CD14-positive monocyte (primary cell): ENCODE data around the gene ZNF335. TPM values are rescaled to one million over a fixed set of nuclear protein-coding genes. Genes with fewer than 3 reads are reported as not detected.

Source experiments
- DNase-seq, 3 donors: peaks; one replicate each; pipeline ENCODE4 v3.0.0-alpha.2; 2011 to 2022
- H2AFZ ChIP-seq: 2 replicates; pipeline ENCODE4 v1.6.0; 2012; ENCODE audit warnings: mild to moderate bottlenecking, low read depth, low read length, inconsistent platforms; ENCODE audit not compliant: insufficient read depth, poor library complexity, severe bottlenecking
- H3K27ac ChIP-seq, 2 donors: 1 replicate in 1 of 2; 2 replicates in 1 of 2; pipeline ENCODE4 v1.5.1; 2012 to 2013; ENCODE audit warnings: low read length in 2 of 2, control low read depth in 1 of 2, inconsistent platforms in 1 of 2, low read depth in 1 of 2, mild to moderate bottlenecking in 1 of 2
- H3K27me3 ChIP-seq, 2 donors: one replicate each; pipeline versions ENCODE4 v1.6.0 to v1.6.1; 2011 to 2013; ENCODE audit warnings: low read length in 2 of 2; ENCODE audit not compliant: control insufficient read depth in 2 of 2, insufficient read depth in 2 of 2
- H3K36me3 ChIP-seq, 2 donors: replicated peaks in 1 of 2; 1 replicate in 1 of 2; 2 replicates in 1 of 2; pipeline versions ENCODE4 v1.5.1 to v1.6.1; 2012 to 2013; ENCODE audit warnings: low read length in 2 of 2, control low read depth in 1 of 2, inconsistent platforms in 1 of 2, mild to moderate bottlenecking in 1 of 2; ENCODE audit not compliant: insufficient read depth in 2 of 2, control insufficient read depth in 1 of 2
- H3K4me1 ChIP-seq, 2 donors: 1 replicate in 1 of 2; 2 replicates in 1 of 2; pipeline versions ENCODE4 v1.5.1 to v1.6.1; 2012 to 2013; ENCODE audit warnings: low read length in 2 of 2, control low read depth in 1 of 2, inconsistent platforms in 1 of 2, mild to moderate bottlenecking in 1 of 2, moderate library complexity in 1 of 2; ENCODE audit not compliant: insufficient read depth in 2 of 2, control insufficient read depth in 1 of 2
- H3K4me2 ChIP-seq: replicated peaks from 2 replicates; pipeline ENCODE3; 2012; ENCODE audit warnings: low read length, moderate library complexity, mild to moderate bottlenecking; ENCODE audit not compliant: poor library complexity, severe bottlenecking; ENCODE audit errors: extremely low read depth
- H3K4me3 ChIP-seq, 3 experiments: fragments of 200-600 bp in 1 of 3; sonication (generic) in 1 of 3; replicated peaks in 1 of 3; 1 replicate in 2 of 3; 2 replicates in 1 of 3; pipeline ENCODE4 v1.5.1; 2011 to 2013; ENCODE audit warnings: low read length in 3 of 3, mild to moderate bottlenecking in 3 of 3, control low read depth in 2 of 3, low read depth in 2 of 3, inconsistent platforms in 1 of 3, moderate library complexity in 1 of 3
- H3K79me2 ChIP-seq: 2 replicates; pipeline ENCODE4 v1.6.0; 2012; ENCODE audit warnings: mild to moderate bottlenecking, control low read depth, inconsistent platforms, low read length, moderate library complexity; ENCODE audit not compliant: insufficient read depth
- H3K9ac ChIP-seq: 2 replicates; pipeline ENCODE4 v1.6.0; 2017; ENCODE audit warnings: low read length, mild to moderate bottlenecking; ENCODE audit not compliant: insufficient read depth, poor library complexity, severe bottlenecking
- H3K9me3 ChIP-seq, 2 donors: replicated peaks in 1 of 2; 1 replicate in 1 of 2; 2 replicates in 1 of 2; pipeline versions ENCODE4 v1.5.1 to v1.6.1; 2012 to 2013; ENCODE audit warnings: low read length in 2 of 2, control low read depth in 1 of 2; ENCODE audit not compliant: control insufficient read depth in 1 of 2, insufficient read depth in 1 of 2
- H4K20me1 ChIP-seq: 2 replicates; pipeline ENCODE4 v1.6.0; 2012; ENCODE audit warnings: mild to moderate bottlenecking, low read length, control low read depth, moderate library complexity; ENCODE audit not compliant: insufficient read depth
- H3K27ac Mint-ChIP-seq, 7 donors: one replicate each; pipeline ENCODE4 v1.8.0; 2020; ENCODE audit warnings: mild to moderate bottlenecking in 7 of 7, mixed read lengths in 7 of 7, moderate library complexity in 6 of 7, inconsistent platforms in 2 of 7
- H3K27me3 Mint-ChIP-seq, 3 donors: one replicate each; pipeline ENCODE4 v1.8.0; 2021 to 2022; ENCODE audit warnings: low read depth in 3 of 3, mild to moderate bottlenecking in 3 of 3, mixed read lengths in 3 of 3, moderate library complexity in 3 of 3, inconsistent platforms in 1 of 3
- H3K36me3 Mint-ChIP-seq, 2 donors: one replicate each; pipeline ENCODE4 v1.8.0; 2020; ENCODE audit warnings: mixed read lengths in 2 of 2, inconsistent platforms in 1 of 2, mild to moderate bottlenecking in 1 of 2
- H3K4me1 Mint-ChIP-seq: one replicate; pipeline ENCODE4 v1.8.0; 2020; ENCODE audit warnings: mild to moderate bottlenecking, mixed read lengths
- H3K4me3 Mint-ChIP-seq, 2 donors: one replicate each; pipeline ENCODE4 v1.8.0; 2020; ENCODE audit warnings: mild to moderate bottlenecking in 2 of 2, mixed read lengths in 2 of 2, moderate library complexity in 1 of 2
- H3K9me3 Mint-ChIP-seq, 7 donors: one replicate each; pipeline ENCODE4 v1.8.0; 2020 to 2022; ENCODE audit warnings: mixed read lengths in 7 of 7, mild to moderate bottlenecking in 6 of 7, moderate library complexity in 6 of 7, inconsistent platforms in 2 of 7
- CTCF ChIP-seq: fragments of 200-600 bp; IDR thresholded peaks from one replicate; pipeline ENCODE4 v1.8.0; 2022; ENCODE audit warnings: antibody characterized with exemption, mild to moderate bottlenecking
- whole genome bisulfite sequencing: methylation state at CpG from one replicate; pipeline ENCODE4 v1.1.5; 2013; ENCODE audit warnings: missing lambda C conversion rate; ENCODE audit not compliant: insufficient coverage; 5-methylcytosine and 5-hydroxymethylcytosine counted together
- intact Hi-C, 2 donors: fragments of 100-400 bp; cut with micrococcal nuclease; formaldehyde crosslinking; loops; one replicate each; pipeline versions ENCODE4 v1.15.0 to v1.15.1; 2023
- polyA plus RNA-seq, 3 donors: library from polyadenylated mRNA; depleted of rRNA in 1 of 3; unstranded in 2 of 3; stranded (reverse) in 1 of 3; fragments of 300-500 nt in 2 of 3; fragments of >200 nt in 1 of 3; fragmentation: Illumina TruSeq in 2 of 3; gene quantifications; 1 replicate in 2 of 3; 2 replicates in 1 of 3; pipeline ENCODE4 v1.2.3, GENCODE V29; 2012 to 2021

ZNF335 gene
- polyA plus RNA-seq, 3 donors, result 2.7 to 39.6 (median 3.1) TPM

DNA sequence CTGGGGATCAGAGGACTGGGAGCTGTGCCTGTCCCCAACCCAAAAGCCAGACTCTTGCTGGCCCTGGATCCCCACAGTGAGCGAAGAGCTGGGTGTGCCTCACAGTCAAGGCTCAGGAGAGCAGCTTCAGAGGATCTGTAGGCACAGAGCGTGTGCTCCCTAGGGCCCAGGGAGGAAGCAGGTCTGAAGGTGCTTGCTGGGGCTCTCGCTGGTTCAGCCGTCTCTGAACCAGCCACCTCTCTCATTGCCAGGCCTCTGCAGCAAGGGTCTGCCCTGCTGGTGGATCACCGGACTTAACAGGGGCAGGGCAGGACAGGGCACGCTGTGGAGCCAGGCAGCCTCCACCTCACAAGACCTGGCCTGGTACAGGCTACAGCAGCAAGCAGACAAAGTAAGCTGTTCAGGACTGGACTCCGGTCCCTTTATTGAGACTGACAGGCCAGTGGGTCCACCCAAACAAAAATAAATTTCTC is 23.7 kb downstream of the ZNF335 start:
- Mint-ChIP-seq H3K4me3 (no peak overlapping the region), H3K36me3 (peaks cover 88 to 95% of the 10 kb centered on the region in 2 donors), H3K27me3 (no peaks in the 10 kb centered on the region), H3K9me3 (no peaks in the 10 kb centered on the region), H3K27ac (peak overlapping the region; percentile 35 to 98 (median 63)), H3K4me1 (peaks cover 36% of the 10 kb centered on the region)
- intact Hi-C loops, result no loop called here
- 78% methylated on average over 7 of the region's 7 CpGs for WGBS
- no peak for TF ChIP-seq CTCF
- H3K27ac ChIP-seq, result peak overlapping the region; percentile 75 to 92
- peaks cover 78 to 100% of the 10 kb centered on the region in 2 donors for H3K36me3 ChIP-seq
- H3K27me3 ChIP-seq, result no peaks in the 10 kb centered on the region
- no peaks in the 10 kb centered on the region for H3K9me3 ChIP-seq
- no peak overlapping the region for H3K9ac ChIP-seq
- peak in 1 of 3 donors; percentile 5 for DNase-seq
- H3K4me2 ChIP-seq, result no peak overlapping the region
- H2AFZ ChIP-seq, result no peak overlapping the region
- peaks cover 40 to 48% of the 10 kb centered on the region in 2 donors for H3K4me1 ChIP-seq
- H4K20me1 ChIP-seq, result peaks cover 53% of the 10 kb centered on the region
- no peaks in the 10 kb centered on the region for H3K79me2 ChIP-seq
- no peak overlapping the region for H3K4me3 ChIP-seq

- Histone ChIP-seq H3K9ac (no peak overlapping the region), H3K4me3 (no peak overlapping the region), H3K4me1 (peaks cover 40 to 50% of the 10 kb centered on the region in 2 donors), H3K27me3 (no peaks in the 10 kb centered on the region), H3K36me3 (peaks cover 78 to 100% of the 10 kb centered on the region in 2 donors), H3K9me3 (no peaks in the 10 kb centered on the region), H4K20me1 (peaks cover 53% of the 10 kb centered on the region), H2AFZ (no peak overlapping the region), H3K27ac (peak overlapping the region; percentile 75 to 92), H3K4me2 (no peak overlapping the region), H3K79me2 (no peaks in the 10 kb centered on the region)
- Mint-ChIP-seq H3K27ac (peak overlapping the region; percentile 42 to 99 (median 97)), H3K36me3 (peaks cover 86 to 95% of the 10 kb centered on the region in 2 donors), H3K4me3 (no peak overlapping the region), H3K27me3 (no peaks in the 10 kb centered on the region), H3K4me1 (peaks cover 36% of the 10 kb centered on the region), H3K9me3 (no peaks in the 10 kb centered on the region)
- WGBS, result 85% methylated on average over 16 of the region's 29 CpGs
- intact Hi-C loops, result no loop called here
- TF ChIP-seq CTCF, result no peak
- peak in 1 of 3 donors; percentile 9 for DNase-seq
These were observed 24.7 kb downstream of the ZNF335 start for GRCh38 chr20:45947110-45947866.
